GM12878 (cell line): ENCODE data around the gene SLC35E4. TPM values are rescaled to one million over a fixed set of nuclear protein-coding genes. Genes with fewer than 3 reads are reported as not detected.

Source experiments
- BACH1 ChIP-seq: fragments of 450-650 bp; IDR thresholded peaks from 2 replicates; pipeline ENCODE4 v1.6.1; 2017; ENCODE audit warnings: mild to moderate bottlenecking, borderline replicate concordance
- CHD2 ChIP-seq: IDR thresholded peaks from 2 replicates; pipeline ENCODE4 v1.6.1; 2011; ENCODE audit warnings: low read depth, low read length, improper control_type of control experiment, borderline replicate concordance
- CREB1 ChIP-seq: IDR thresholded peaks from 2 replicates; pipeline ENCODE4 v1.6.1; 2012; ENCODE audit warnings: low read depth, mild to moderate bottlenecking, inconsistent platforms
- EP300 ChIP-seq, 2 experiments: fragments of 150-350 bp in 1 of 2; IDR thresholded peaks; 2 replicates each; pipeline ENCODE4 v1.6.1; 2011 to 2012; ENCODE audit warnings: low read depth in 2 of 2, low read length in 2 of 2, borderline replicate concordance in 1 of 2, improper control_type of control experiment in 1 of 2, inconsistent platforms in 1 of 2; ENCODE audit not compliant: control insufficient read depth in 1 of 2
- JUNB ChIP-seq: IDR thresholded peaks from 2 replicates; pipeline ENCODE4 v1.6.1; 2016; ENCODE audit warnings: antibody characterized with exemption, mild to moderate bottlenecking
- RB1 ChIP-seq: fragments of 450-650 bp; formaldehyde crosslinking; IDR thresholded peaks from 2 replicates; pipeline ENCODE4 v1.6.1; 2017; ENCODE audit warnings: mild to moderate bottlenecking, borderline replicate concordance
- TCF12 ChIP-seq: IDR thresholded peaks from 2 replicates; pipeline ENCODE4 v1.6.1; 2011; ENCODE audit warnings: low read depth, mild to moderate bottlenecking, low read length
- TCF3 ChIP-seq: IDR thresholded peaks from 2 replicates; pipeline ENCODE4 v1.6.1; 2012; ENCODE audit warnings: low read depth, mild to moderate bottlenecking, low read length, borderline replicate concordance; ENCODE audit not compliant: insufficient read depth
- TCF7 ChIP-seq: IDR thresholded peaks from 2 replicates; pipeline ENCODE4 v1.6.1; 2014; ENCODE audit warnings: antibody characterized with exemption, borderline replicate concordance
- ZNF622 ChIP-seq: fragments of 450-650 bp; IDR thresholded peaks from 2 replicates; pipeline ENCODE4 v1.6.1; 2017; ENCODE audit warnings: mild to moderate bottlenecking, inconsistent platforms
- ZZZ3 ChIP-seq: IDR thresholded peaks from 2 replicates; pipeline ENCODE4 v1.6.1; 2011; ENCODE audit warnings: low read depth; ENCODE audit not compliant: control insufficient read depth, insufficient read length
- polyA plus RNA-seq, 11 experiments: library from polyadenylated mRNA; depleted of rRNA in 4 of 11; unstranded in 6 of 11; stranded (reverse) in 5 of 11; fragments of >200 nt; fragmentation: Nextera tagmentation in 4 of 11; fragmentation: Illumina TruSeq in 1 of 11; extraction: Ambion mirVana in 4 of 11; extraction: Trizol in 1 of 11; gene quantifications; 1 replicate in 1 of 11; 2 replicates in 10 of 11; pipeline versions ENCODE4 v1.2.1 to v1.2.3, GENCODE V29; 2011 to 2016; ENCODE audit warnings: inconsistent platforms in 2 of 11, missing spikeins in 2 of 11, low read depth in 1 of 11
- total RNA-seq, 4 experiments: library from RNA; depleted of rRNA in 3 of 4; stranded (reverse); fragments of >200 nt in 3 of 4; fragmentation: Illumina TruSeq in 1 of 4; extraction: Trizol in 1 of 4; gene quantifications; 2 replicates each; pipeline versions ENCODE4 v1.2.1 to v1.2.3, GENCODE V29; 2013 to 2021
- TF ChIP-seq, protein P1 (sequence below): fragments of 450-650 bp; IDR thresholded peaks from 2 replicates; pipeline ENCODE4 v1.6.1; 2017; ENCODE audit warnings: borderline replicate concordance
- TF ChIP-seq, protein P2 (sequence below): fragments of 450-650 bp; IDR thresholded peaks from 2 replicates; pipeline ENCODE4 v1.6.1; 2018; ENCODE audit warnings: mild to moderate bottlenecking, low read depth, moderate library complexity; ENCODE audit not compliant: partially characterized antibody
- TF ChIP-seq, protein P3 (sequence below): fragments of 450-650 bp; formaldehyde crosslinking; IDR thresholded peaks from 2 replicates; pipeline ENCODE4 v1.4.0; 2022; ENCODE audit warnings: mild to moderate bottlenecking, moderate library complexity
- TF ChIP-seq, protein P4 (sequence below): IDR thresholded peaks from 2 replicates; pipeline ENCODE4 v1.6.1; 2012; ENCODE audit warnings: low read length, inconsistent platforms
- TF ChIP-seq, protein P5 (sequence below): IDR thresholded peaks from 2 replicates; pipeline ENCODE4 v1.6.1; 2012; ENCODE audit warnings: low read depth, low read length, improper control_type of control experiment

Gene SLC35E4
- total and polyA plus RNA-seq, 10 of the 15 experiments (the other 5 are each of a cell fraction or from before 2014, with no cell fraction given): 0.16 to 5.3 (median 2.9) TPM; not detected in 1

DNA sequence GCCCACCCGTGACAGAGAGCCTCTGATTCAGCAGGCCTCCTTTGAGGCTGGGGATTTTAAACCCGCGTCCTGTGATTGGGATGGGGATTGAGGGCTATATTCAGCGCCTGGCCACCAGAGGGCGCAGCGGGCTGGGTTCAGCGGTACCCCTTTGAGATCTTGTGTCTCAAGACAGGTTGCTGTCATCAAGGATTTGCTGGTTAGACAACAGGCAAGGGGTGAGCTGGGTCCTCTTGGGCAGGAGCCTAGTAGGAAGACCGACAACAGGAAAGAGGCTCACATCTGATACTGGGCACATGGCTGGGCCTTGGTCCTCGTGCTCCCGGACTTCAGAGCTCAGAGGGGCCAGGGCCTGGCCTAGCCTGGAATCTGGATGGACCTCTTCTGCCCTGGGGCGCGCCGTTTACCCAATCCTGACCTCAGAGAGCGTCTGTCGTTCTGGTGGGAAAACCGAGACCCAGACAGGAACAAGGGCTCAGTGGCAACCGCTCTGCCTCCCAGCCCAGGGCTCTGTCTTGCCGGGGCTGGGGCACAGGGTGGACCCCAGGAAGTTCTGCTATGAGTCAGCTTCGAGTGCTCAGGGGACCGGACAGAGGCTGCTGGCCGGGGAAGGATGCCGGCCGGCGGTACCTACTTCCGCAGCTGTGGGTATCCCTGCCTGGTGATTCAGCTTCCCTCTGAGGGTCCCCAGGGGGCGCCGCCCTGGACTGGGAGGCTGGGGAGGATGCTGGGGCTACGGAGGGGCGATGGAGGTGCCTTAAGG is 929 bp upstream of the SLC35E4 start (continued):
- TF ChIP-seq TCF12 (peak; percentile 52; the same call in 1 of the 2 replicates), CREB1 (no peak; the same call in 1 of the 2 replicates), CHD2 (0 out of 2 replicates have a peak, but pooled peaks have one; percentile 6), TCF3 (no peak), ZZZ3 (no peak), EP300 (IDR thresholded peaks at IDR 0.05; ENCODE audit: borderline replicate concordance in 1 of 2, control insufficient read depth in 1 of 2, low read depth in 2 of 2, low read length in 2 of 2) (no peak), RB1 (no peak; the same call in 1 of the 2 replicates), TCF7 (no peak), JUNB (peak; percentile 50; the same call in 1 of the 2 replicates), BACH1 (no peak), ZNF622 (no peak)
- TF ChIP-seq, protein P1, sequence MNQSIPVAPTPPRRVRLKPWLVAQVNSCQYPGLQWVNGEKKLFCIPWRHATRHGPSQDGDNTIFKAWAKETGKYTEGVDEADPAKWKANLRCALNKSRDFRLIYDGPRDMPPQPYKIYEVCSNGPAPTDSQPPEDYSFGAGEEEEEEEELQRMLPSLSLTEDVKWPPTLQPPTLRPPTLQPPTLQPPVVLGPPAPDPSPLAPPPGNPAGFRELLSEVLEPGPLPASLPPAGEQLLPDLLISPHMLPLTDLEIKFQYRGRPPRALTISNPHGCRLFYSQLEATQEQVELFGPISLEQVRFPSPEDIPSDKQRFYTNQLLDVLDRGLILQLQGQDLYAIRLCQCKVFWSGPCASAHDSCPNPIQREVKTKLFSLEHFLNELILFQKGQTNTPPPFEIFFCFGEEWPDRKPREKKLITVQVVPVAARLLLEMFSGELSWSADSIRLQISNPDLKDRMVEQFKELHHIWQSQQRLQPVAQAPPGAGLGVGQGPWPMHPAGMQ: no peak
- TF ChIP-seq, protein P2, sequence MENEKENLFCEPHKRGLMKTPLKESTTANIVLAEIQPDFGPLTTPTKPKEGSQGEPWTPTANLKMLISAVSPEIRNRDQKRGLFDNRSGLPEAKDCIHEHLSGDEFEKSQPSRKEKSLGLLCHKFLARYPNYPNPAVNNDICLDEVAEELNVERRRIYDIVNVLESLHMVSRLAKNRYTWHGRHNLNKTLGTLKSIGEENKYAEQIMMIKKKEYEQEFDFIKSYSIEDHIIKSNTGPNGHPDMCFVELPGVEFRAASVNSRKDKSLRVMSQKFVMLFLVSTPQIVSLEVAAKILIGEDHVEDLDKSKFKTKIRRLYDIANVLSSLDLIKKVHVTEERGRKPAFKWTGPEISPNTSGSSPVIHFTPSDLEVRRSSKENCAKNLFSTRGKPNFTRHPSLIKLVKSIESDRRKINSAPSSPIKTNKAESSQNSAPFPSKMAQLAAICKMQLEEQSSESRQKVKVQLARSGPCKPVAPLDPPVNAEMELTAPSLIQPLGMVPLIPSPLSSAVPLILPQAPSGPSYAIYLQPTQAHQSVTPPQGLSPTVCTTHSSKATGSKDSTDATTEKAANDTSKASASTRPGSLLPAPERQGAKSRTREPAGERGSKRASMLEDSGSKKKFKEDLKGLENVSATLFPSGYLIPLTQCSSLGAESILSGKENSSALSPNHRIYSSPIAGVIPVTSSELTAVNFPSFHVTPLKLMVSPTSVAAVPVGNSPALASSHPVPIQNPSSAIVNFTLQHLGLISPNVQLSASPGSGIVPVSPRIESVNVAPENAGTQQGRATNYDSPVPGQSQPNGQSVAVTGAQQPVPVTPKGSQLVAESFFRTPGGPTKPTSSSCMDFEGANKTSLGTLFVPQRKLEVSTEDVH: no peak
- TF ChIP-seq, protein P3, sequence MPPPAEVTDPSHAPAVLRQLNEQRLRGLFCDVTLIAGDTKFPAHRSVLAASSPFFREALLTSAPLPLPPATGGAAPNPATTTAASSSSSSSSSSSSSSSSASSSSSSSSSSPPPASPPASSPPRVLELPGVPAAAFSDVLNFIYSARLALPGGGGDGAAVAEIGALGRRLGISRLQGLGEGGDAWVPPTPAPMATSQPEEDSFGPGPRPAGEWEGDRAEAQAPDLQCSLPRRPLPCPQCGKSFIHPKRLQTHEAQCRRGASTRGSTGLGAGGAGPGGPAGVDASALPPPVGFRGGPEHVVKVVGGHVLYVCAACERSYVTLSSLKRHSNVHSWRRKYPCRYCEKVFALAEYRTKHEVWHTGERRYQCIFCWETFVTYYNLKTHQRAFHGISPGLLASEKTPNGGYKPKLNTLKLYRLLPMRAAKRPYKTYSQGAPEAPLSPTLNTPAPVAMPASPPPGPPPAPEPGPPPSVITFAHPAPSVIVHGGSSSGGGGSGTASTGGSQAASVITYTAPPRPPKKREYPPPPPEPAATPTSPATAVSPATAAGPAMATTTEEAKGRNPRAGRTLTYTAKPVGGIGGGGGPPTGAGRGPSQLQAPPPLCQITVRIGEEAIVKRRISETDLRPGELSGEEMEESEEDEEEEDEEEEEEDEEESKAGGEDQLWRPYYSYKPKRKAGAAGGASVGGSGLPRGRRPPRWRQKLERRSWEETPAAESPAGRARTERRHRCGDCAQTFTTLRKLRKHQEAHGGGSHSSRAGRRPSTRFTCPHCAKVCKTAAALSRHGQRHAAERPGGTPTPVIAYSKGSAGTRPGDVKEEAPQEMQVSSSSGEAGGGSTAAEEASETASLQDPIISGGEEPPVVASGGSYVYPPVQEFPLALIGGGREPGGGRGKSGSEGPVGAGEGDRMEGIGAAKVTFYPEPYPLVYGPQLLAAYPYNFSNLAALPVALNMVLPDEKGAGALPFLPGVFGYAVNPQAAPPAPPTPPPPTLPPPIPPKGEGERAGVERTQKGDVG (CRISPR knock-in tag): no peak
- TF ChIP-seq, protein P4, sequence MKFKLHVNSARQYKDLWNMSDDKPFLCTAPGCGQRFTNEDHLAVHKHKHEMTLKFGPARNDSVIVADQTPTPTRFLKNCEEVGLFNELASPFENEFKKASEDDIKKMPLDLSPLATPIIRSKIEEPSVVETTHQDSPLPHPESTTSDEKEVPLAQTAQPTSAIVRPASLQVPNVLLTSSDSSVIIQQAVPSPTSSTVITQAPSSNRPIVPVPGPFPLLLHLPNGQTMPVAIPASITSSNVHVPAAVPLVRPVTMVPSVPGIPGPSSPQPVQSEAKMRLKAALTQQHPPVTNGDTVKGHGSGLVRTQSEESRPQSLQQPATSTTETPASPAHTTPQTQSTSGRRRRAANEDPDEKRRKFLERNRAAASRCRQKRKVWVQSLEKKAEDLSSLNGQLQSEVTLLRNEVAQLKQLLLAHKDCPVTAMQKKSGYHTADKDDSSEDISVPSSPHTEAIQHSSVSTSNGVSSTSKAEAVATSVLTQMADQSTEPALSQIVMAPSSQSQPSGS: no peak
- TF ChIP-seq, protein P5, sequence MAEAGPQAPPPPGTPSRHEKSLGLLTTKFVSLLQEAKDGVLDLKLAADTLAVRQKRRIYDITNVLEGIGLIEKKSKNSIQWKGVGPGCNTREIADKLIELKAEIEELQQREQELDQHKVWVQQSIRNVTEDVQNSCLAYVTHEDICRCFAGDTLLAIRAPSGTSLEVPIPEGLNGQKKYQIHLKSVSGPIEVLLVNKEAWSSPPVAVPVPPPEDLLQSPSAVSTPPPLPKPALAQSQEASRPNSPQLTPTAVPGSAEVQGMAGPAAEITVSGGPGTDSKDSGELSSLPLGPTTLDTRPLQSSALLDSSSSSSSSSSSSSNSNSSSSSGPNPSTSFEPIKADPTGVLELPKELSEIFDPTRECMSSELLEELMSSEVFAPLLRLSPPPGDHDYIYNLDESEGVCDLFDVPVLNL: no peak
